Stimulated activated CD8-positive, alpha-beta memory T cell treated with anti-CD3 and anti-CD28 coated beads, Interleukin-7, amount 100 ng/mL, for 24 hours (primary cell): ENCODE measurements around the gene NTN3.

ENCODE experiments used
- DNase-seq: peaks from one replicate; pipeline ENCODE4 v3.0.0-alpha.2; 2020; ENCODE audit warnings: low read depth

NTN3 gene

GRCh38 chr16:2466667-2467527 is 4.2 kb upstream of the NTN3 start:
- DNase-seq: no peak

GRCh38 chr16:2467528-2468232 is 3.4 kb upstream of the NTN3 start:
- no peak for DNase-seq

- DNase-seq: no peak
These were observed 2.8 kb upstream of the NTN3 start for GRCh38 chr16:2468233-2468724.

GRCh38 chr16:2468725-2469398 is 2.2 kb upstream of the NTN3 start:
- DNase-seq: no peak

GRCh38 chr16:2469399-2470233 is 1.5 kb upstream of the NTN3 start:
- DNase-seq: no peak

GRCh38 chr16:2470234-2470601 is 879 bp upstream of the NTN3 start:
- DNase-seq: no peak

GRCh38 chr16:2470603-2471015 is 488 bp upstream of the NTN3 start:
- DNase-seq: no peak

- DNase-seq: no peak
These were observed 773 bp downstream of the NTN3 start for GRCh38 chr16:2471653-2472487.

- no peak for DNase-seq
These were observed 1.4 kb downstream of the NTN3 start for GRCh38 chr16:2472488-2472864.

GRCh38 chr16:2472885-2473445 is 1.9 kb downstream of the NTN3 start:
- DNase-seq: no peak

- no peak for DNase-seq
These were observed 2.4 kb downstream of the NTN3 start for GRCh38 chr16:2473446-2473926.

- DNase-seq: no peak
These were observed 3.1 kb downstream of the NTN3 start for GRCh38 chr16:2473999-2474876.

- DNase-seq: peak; percentile 66
These were observed 3.8 kb downstream of the NTN3 start, which contains the start of gene TBC1D24 for GRCh38 chr16:2474877-2475412. Gene TBC1D24 (plus strand): TSS chr16:2475127. CDS start chr16:2496149, 21,022 bp downstream.

GRCh38 chr16:2475413-2476344 is 4.6 kb downstream of the NTN3 start:
- DNase-seq: no peak

GRCh38 chr16:2476345-2476720 is 5.2 kb downstream of the NTN3 start:
- DNase-seq: no peak

GRCh38 chr16:2476741-2477140 is 5.6 kb downstream of the NTN3 start:
- DNase-seq: no peak

GRCh38 chr16:2477327-2477726 is 6.2 kb downstream of the NTN3 start:
- no peak for DNase-seq

GRCh38 chr16:2478279-2478678 is 7.2 kb downstream of the NTN3 start:
- no peak for DNase-seq
